ENCODE results near the gene RALGPS1.

RALGPS1 gene

DNA sequence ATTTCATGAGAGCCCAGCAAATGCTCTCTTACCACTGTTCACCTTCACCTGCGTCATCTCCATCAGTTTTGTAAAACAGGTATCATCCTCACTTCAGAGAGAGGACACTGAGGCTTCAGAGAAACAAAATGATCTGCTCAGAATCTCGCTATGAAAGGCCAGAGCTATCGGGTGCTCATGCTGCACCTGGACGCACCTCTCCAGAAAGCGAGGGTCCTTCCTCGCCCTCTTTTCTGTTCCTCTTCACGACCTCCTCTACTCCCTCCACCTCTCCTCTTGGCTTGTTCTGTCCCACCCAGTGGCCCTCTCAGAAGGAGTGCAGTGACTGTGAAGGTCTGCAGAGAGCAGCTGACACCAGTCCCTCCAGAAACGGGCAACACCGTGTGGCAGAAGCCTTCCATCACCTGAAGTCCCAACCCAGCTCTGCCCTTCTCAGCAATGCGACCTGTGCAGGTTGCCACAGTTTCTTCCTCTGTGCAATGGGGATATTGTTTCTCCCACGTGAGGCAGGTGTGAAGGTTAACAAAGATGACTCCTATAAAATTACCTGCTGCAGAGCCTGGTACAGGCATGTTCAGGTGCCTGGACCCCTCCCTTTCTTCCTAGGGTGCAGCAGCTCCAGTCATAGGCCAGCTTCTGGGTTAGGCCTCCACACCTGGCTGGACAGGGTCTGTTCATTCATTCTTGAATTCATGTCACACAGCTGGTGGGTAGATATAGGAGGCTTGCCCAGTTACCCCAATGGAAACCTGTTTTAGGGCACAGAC is 253.2 kb downstream of the RALGPS1 start (continued):
- TF ChIP-seq, protein P1, sequence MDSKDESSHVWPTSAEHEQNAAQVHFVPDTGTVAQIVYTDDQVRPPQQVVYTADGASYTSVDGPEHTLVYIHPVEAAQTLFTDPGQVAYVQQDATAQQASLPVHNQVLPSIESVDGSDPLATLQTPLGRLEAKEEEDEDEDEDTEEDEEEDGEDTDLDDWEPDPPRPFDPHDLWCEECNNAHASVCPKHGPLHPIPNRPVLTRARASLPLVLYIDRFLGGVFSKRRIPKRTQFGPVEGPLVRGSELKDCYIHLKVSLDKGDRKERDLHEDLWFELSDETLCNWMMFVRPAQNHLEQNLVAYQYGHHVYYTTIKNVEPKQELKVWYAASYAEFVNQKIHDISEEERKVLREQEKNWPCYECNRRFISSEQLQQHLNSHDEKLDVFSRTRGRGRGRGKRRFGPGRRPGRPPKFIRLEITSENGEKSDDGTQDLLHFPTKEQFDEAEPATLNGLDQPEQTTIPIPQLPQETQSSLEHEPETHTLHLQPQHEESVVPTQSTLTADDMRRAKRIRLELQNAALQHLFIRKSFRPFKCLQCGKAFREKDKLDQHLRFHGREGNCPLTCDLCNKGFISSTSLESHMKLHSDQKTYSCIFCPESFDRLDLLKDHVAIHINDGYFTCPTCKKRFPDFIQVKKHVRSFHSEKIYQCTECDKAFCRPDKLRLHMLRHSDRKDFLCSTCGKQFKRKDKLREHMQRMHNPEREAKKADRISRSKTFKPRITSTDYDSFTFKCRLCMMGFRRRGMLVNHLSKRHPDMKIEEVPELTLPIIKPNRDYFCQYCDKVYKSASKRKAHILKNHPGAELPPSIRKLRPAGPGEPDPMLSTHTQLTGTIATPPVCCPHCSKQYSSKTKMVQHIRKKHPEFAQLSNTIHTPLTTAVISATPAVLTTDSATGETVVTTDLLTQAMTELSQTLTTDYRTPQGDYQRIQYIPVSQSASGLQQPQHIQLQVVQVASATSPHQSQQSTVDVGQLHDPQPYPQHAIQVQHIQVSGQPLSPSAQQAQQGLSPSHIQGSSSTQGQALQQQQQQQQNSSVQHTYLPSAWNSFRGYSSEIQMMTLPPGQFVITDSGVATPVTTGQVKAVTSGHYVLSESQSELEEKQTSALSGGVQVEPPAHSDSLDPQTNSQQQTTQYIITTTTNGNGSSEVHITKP (tag by site-specific recombination; IDR thresholded peaks at IDR 0.05) = no peak
- no peak for TF ChIP-seq MZF1 (tag by site-specific recombination; IDR thresholded peaks at IDR 0.05; ENCODE audit: borderline replicate concordance)

DNA sequence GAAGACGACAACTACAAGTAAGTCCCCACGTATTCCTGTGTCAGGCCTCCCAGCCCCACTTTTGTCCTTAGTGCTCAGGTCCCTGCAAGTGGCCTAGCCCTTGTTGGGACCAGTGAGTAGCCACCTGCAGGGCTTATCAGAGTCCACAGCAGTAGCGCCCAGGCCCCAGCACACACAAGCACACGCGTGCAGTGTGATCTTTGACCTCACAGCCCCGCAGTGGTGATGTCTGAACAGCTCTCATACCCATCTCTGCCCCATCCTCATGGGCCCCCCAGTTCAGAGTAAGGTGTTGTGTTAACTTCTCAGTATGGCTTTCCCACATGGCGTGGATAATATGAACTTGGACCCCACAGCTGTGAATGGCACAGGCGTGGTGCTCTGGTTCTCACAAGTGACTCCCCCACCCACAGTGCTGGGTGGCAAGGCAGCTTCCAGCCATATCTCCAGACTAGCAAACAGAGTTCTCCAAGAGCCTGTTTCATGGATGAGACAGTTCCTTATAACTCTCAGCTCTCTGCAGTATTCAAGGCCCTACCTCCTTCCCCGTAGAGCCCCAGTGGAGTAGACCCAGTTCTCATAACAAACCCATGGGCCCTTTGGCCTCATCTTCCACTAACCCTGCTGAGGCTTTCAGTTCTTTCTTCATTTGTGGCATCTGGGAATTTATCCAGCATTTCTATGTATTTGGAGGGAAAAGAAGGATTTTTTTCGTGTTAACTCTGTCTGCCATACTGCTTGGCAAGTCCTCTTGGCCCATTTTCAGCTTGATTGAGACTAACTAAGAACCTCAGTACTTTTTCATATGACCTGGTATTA is 254.4 kb downstream of the RALGPS1 start:
- Histone ChIP-seq H3K4me3 (ENCODE audit: low read depth, low read length) (no peak overlapping the region), H3K4me1 (ENCODE audit: control insufficient read depth, insufficient read depth, low read length) (no peaks in the 10 kb centered on the region), H3K36me3 (ENCODE audit: control insufficient read depth in 2 of 2, insufficient read depth in 1 of 2, low read length in 2 of 2) (peaks cover 0 to 3% of the 10 kb centered on the region in 2 experiments; a peak in 1 of 3 replicates), H3K9me3 (ENCODE audit: control insufficient read depth, insufficient read depth, low read depth, low read length) (no peaks in the 10 kb centered on the region), H3K27ac (ENCODE audit: extremely low read depth, low read depth, low read length) (no peak overlapping the region)
- CTCF ChIA-PET = interaction anchor here (0.9 kb wide), 1 partner anchor 221 kb away, joined by 3 read pairs; no protein-coding TSS in a partner anchor
- no peak for TF ChIP-seq ZNF239 (tag by site-specific recombination; IDR thresholded peaks at IDR 0.05)
- no peak for TF ChIP-seq ZNF521 (tag by site-specific recombination; IDR thresholded peaks at IDR 0.05)
- TF ChIP-seq HOXD13 (CRISPR knock-in tag; IDR thresholded peaks at IDR 0.05; ENCODE audit: borderline replicate concordance) = no peak
- TF ChIP-seq ZNF175 (tag by site-specific recombination; IDR thresholded peaks at IDR 0.05) = no peak
- no peak for TF ChIP-seq ZNF785 (tag by site-specific recombination; IDR thresholded peaks at IDR 0.05)
- TF ChIP-seq ZNF600 (tag by site-specific recombination; IDR thresholded peaks at IDR 0.05) = no peak
- TF ChIP-seq, protein P1 (tag by site-specific recombination; IDR thresholded peaks at IDR 0.05) = no peak
- no peak for TF ChIP-seq OVOL3 (tag by site-specific recombination; IDR thresholded peaks at IDR 0.05)
- TF ChIP-seq KLF16 (tag by site-specific recombination; IDR thresholded peaks at IDR 0.05) = no peak
- POLR2A ChIA-PET = no interaction called here

DNA sequence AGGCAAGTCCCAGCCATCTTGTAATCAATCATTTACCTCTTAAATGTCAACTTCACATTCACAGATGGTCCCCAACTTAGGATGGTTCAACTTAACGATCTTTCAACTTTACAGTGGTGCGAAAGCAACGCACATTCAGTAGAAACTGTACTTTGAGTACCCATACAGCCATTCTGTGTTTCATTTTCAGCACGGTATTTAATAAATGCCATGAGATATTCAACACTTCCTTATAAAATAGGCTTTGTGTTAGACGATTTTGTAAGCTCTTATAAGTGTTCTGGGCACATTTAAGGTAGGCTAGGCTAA is 254.9 kb downstream of the RALGPS1 start:
- Histone ChIP-seq H3K36me3 (ENCODE audit: control insufficient read depth in 2 of 2, insufficient read depth in 1 of 2, low read length in 2 of 2) (peaks cover 0 to 3% of the 10 kb centered on the region in 2 experiments; a peak in 1 of 3 replicates), H3K4me1 (ENCODE audit: control insufficient read depth, insufficient read depth, low read length) (no peaks in the 10 kb centered on the region), H3K9me3 (ENCODE audit: control insufficient read depth, insufficient read depth, low read depth, low read length) (no peaks in the 10 kb centered on the region), H3K27ac (ENCODE audit: extremely low read depth, low read depth, low read length) (no peak overlapping the region), H3K4me3 (ENCODE audit: low read depth, low read length) (no peak overlapping the region)
- CTCF ChIA-PET = no interaction called here
- TF ChIP-seq EGR2 (tag by site-specific recombination; IDR thresholded peaks at IDR 0.05; ENCODE audit: low read depth) (no peak), ZNF530 (tag by site-specific recombination; IDR thresholded peaks at IDR 0.05; ENCODE audit: low read depth) (no peak)
- POLR2A ChIA-PET = no interaction called here
